HepG2 (cell line): ENCODE data around the gene CAPN7. TPM values are rescaled to one million over a fixed set of nuclear protein-coding genes. Genes with fewer than 3 reads are reported as not detected.

Experiments
- CENPT ChIP-seq: sonication (generic); formaldehyde crosslinking; IDR thresholded peaks from 2 replicates; pipeline ENCODE4 v1.8.0; 2022; ENCODE audit warnings: low read depth, mild to moderate bottlenecking, moderate library complexity, missing genetic modification reagents
- KLF15 ChIP-seq: sonication (generic); formaldehyde crosslinking; IDR thresholded peaks from 2 replicates; pipeline ENCODE4 v1.8.1; 2023; ENCODE audit warnings: borderline replicate concordance, mild to moderate bottlenecking, inconsistent platforms, missing genetic modification reagents, mixed read lengths
- MEIS2 ChIP-seq: sonication (generic); formaldehyde crosslinking; IDR thresholded peaks from 2 replicates; pipeline ENCODE4 v1.9.0; 2021; ENCODE audit warnings: mild to moderate bottlenecking, missing genetic modification reagents
- NFE2L2 ChIP-seq: fragments of 150-350 bp; IDR thresholded peaks from 2 replicates; pipeline ENCODE4 v1.6.1; 2014; ENCODE audit warnings: low read length
- SRSF4 ChIP-seq: fragments of 200-400 bp; formaldehyde crosslinking; IDR thresholded peaks from one replicate; pipeline ENCODE4 v1.6.1; 2018; ENCODE audit warnings: mild to moderate bottlenecking, low read depth, low read length, moderate library complexity; ENCODE audit not compliant: poor library complexity, severe bottlenecking
- ZBTB7B ChIP-seq: sonication (generic); formaldehyde crosslinking; IDR thresholded peaks from 2 replicates; pipeline ENCODE4 v1.4.0; 2020; ENCODE audit warnings: missing genetic modification reagents
- ZNF235 ChIP-seq: sonication (generic); formaldehyde crosslinking; IDR thresholded peaks from 2 replicates; pipeline ENCODE4 v1.8.1; 2023; ENCODE audit warnings: mild to moderate bottlenecking, missing genetic modification reagents, borderline replicate concordance
- ZNF607 ChIP-seq: sonication (generic); formaldehyde crosslinking; IDR thresholded peaks from 2 replicates; pipeline ENCODE4 v1.5.1; 2020; ENCODE audit warnings: missing genetic modification reagents, mild to moderate bottlenecking, borderline replicate concordance
- ZNF746 ChIP-seq: sonication (generic); formaldehyde crosslinking; IDR thresholded peaks from 2 replicates; pipeline ENCODE4 v1.8.0; 2022; ENCODE audit warnings: mild to moderate bottlenecking, missing genetic modification reagents
- polyA plus RNA-seq, 8 experiments: library from polyadenylated mRNA; depleted of rRNA in 3 of 8; stranded (reverse) in 7 of 8; unstranded in 1 of 8; fragments of >200 nt; fragmentation: Illumina TruSeq in 4 of 8; extraction: Trizol in 4 of 8; gene quantifications; 2 replicates each; pipeline versions ENCODE4 v1.2.1 to v1.2.3, GENCODE V29; 2011 to 2016; ENCODE audit warnings: low read depth in 4 of 8, missing spikeins in 1 of 8, mixed read lengths in 1 of 8; ENCODE audit not compliant: insufficient read depth in 1 of 8
- total RNA-seq, 5 experiments: library from RNA; depleted of rRNA; stranded (reverse); fragments of >200 nt; fragmentation: Illumina TruSeq; extraction: Trizol; gene quantifications; 2 replicates each; pipeline ENCODE4 v1.2.3, GENCODE V29; 2016; ENCODE audit warnings: low read depth in 1 of 5
- TF ChIP-seq, protein P1 (sequence below): sonication (generic); formaldehyde crosslinking; IDR thresholded peaks from 2 replicates; pipeline ENCODE4 v1.4.0; 2020; ENCODE audit warnings: missing genetic modification reagents, borderline replicate concordance
- TF ChIP-seq, protein P2 (sequence below): sonication (generic); formaldehyde crosslinking; IDR thresholded peaks from 2 replicates; pipeline ENCODE4 v1.4.0; 2020; ENCODE audit warnings: mild to moderate bottlenecking, missing genetic modification reagents
- TF ChIP-seq, protein P3 (sequence below): sonication (generic); formaldehyde crosslinking; IDR thresholded peaks from 2 replicates; pipeline ENCODE4 v1.4.0; 2020; ENCODE audit warnings: missing genetic modification reagents
- TF ChIP-seq, protein P4 (sequence below): sonication (generic); formaldehyde crosslinking; IDR thresholded peaks from 2 replicates; pipeline ENCODE4 v1.5.1; 2020; ENCODE audit warnings: mild to moderate bottlenecking, moderate library complexity, missing genetic modification reagents
- TF ChIP-seq, protein P5 (sequence below), 2 experiments: IDR thresholded peaks; 2 replicates each; pipeline ENCODE4 v1.6.1; 2011 to 2012; ENCODE audit warnings: low read length in 2 of 2, borderline replicate concordance in 1 of 2, low read depth in 1 of 2, mild to moderate bottlenecking in 1 of 2, moderate library complexity in 1 of 2

CAPN7 gene
- total and polyA plus RNA-seq, 2 of the 13 experiments (the other 11 are each of a cell fraction or from before 2014, with no cell fraction given): 16.7 to 36.8 TPM

DNA sequence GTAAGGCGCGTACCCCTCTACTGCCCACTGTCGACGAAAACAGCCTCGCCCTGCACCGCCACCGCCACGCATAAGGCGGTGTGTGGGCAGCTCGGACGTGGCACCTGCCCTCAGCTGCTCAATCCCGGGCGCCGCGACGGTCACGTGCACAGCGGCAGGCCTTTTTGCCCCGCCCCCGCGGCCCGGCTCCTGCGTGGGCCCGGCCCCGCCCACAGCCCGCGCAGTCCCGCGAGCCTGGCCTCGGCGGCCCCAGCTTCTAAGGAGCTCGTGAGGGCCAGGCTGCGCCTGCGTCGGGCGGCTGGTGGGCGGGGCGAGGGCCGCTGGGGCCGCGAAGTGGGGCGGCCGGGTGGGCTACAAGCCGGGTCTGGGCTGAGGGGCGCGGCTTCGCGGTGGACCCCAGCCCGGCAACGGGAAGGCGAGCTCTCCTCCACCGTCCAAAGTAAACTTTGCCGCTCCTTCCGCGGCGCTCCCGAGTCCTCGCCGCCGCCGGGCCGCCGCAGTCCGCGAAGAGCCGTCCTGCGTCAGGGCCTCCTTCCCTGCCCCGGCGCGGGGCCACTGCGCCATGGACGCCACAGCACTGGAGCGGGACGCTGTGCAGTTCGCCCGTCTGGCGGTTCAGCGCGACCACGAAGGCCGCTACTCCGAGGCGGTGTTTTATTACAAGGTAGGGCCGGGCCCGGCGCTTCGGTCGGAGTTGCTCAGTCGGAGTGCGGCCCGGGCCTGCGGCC lies at the start of gene CAPN7 (continued):
- TF ChIP-seq, protein P1, sequence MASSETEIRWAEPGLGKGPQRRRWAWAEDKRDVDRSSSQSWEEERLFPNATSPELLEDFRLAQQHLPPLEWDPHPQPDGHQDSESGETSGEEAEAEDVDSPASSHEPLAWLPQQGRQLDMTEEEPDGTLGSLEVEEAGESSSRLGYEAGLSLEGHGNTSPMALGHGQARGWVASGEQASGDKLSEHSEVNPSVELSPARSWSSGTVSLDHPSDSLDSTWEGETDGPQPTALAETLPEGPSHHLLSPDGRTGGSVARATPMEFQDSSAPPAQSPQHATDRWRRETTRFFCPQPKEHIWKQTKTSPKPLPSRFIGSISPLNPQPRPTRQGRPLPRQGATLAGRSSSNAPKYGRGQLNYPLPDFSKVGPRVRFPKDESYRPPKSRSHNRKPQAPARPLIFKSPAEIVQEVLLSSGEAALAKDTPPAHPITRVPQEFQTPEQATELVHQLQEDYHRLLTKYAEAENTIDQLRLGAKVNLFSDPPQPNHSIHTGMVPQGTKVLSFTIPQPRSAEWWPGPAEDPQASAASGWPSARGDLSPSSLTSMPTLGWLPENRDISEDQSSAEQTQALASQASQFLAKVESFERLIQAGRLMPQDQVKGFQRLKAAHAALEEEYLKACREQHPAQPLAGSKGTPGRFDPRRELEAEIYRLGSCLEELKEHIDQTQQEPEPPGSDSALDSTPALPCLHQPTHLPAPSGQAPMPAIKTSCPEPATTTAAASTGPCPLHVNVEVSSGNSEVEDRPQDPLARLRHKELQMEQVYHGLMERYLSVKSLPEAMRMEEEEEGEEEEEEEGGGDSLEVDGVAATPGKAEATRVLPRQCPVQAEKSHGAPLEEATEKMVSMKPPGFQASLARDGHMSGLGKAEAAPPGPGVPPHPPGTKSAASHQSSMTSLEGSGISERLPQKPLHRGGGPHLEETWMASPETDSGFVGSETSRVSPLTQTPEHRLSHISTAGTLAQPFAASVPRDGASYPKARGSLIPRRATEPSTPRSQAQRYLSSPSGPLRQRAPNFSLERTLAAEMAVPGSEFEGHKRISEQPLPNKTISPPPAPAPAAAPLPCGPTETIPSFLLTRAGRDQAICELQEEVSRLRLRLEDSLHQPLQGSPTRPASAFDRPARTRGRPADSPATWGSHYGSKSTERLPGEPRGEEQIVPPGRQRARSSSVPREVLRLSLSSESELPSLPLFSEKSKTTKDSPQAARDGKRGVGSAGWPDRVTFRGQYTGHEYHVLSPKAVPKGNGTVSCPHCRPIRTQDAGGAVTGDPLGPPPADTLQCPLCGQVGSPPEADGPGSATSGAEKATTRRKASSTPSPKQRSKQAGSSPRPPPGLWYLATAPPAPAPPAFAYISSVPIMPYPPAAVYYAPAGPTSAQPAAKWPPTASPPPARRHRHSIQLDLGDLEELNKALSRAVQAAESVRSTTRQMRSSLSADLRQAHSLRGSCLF (CRISPR knock-in tag): 0 out of 2 replicates have a peak, but pooled peaks have one; percentile 59
- TF ChIP-seq, protein P2, sequence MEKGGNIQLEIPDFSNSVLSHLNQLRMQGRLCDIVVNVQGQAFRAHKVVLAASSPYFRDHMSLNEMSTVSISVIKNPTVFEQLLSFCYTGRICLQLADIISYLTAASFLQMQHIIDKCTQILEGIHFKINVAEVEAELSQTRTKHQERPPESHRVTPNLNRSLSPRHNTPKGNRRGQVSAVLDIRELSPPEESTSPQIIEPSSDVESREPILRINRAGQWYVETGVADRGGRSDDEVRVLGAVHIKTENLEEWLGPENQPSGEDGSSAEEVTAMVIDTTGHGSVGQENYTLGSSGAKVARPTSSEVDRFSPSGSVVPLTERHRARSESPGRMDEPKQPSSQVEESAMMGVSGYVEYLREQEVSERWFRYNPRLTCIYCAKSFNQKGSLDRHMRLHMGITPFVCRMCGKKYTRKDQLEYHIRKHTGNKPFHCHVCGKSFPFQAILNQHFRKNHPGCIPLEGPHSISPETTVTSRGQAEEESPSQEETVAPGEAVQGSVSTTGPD (CRISPR knock-in tag): no peak
- TF ChIP-seq NFE2L2 (no peak), ZNF746 (peak; percentile 51; the same call in 1 of the 2 replicates), MEIS2 (CRISPR knock-in tag) (peak; percentile 24; the same call in 1 of the 2 replicates), ZBTB7B (CRISPR knock-in tag) (peak; percentile 85; the same call in 1 of the 2 replicates), ZNF235 (CRISPR knock-in tag) (peak; percentile 54; the same call in 1 of the 2 replicates), ZNF607 (CRISPR knock-in tag) (peak; percentile 71), CENPT (CRISPR knock-in tag) (no peak), SRSF4 (no peak), KLF15 (CRISPR knock-in tag) (no peak)
- TF ChIP-seq, protein P3, sequence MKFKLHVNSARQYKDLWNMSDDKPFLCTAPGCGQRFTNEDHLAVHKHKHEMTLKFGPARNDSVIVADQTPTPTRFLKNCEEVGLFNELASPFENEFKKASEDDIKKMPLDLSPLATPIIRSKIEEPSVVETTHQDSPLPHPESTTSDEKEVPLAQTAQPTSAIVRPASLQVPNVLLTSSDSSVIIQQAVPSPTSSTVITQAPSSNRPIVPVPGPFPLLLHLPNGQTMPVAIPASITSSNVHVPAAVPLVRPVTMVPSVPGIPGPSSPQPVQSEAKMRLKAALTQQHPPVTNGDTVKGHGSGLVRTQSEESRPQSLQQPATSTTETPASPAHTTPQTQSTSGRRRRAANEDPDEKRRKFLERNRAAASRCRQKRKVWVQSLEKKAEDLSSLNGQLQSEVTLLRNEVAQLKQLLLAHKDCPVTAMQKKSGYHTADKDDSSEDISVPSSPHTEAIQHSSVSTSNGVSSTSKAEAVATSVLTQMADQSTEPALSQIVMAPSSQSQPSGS: peak; percentile 44; the same call in 1 of the 2 replicates
- TF ChIP-seq, protein P4, sequence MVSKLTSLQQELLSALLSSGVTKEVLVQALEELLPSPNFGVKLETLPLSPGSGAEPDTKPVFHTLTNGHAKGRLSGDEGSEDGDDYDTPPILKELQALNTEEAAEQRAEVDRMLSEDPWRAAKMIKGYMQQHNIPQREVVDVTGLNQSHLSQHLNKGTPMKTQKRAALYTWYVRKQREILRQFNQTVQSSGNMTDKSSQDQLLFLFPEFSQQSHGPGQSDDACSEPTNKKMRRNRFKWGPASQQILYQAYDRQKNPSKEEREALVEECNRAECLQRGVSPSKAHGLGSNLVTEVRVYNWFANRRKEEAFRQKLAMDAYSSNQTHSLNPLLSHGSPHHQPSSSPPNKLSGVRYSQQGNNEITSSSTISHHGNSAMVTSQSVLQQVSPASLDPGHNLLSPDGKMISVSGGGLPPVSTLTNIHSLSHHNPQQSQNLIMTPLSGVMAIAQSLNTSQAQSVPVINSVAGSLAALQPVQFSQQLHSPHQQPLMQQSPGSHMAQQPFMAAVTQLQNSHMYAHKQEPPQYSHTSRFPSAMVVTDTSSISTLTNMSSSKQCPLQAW (CRISPR knock-in tag): peak; percentile 59; the same call in 1 of the 2 replicates
- TF ChIP-seq, protein P5, sequence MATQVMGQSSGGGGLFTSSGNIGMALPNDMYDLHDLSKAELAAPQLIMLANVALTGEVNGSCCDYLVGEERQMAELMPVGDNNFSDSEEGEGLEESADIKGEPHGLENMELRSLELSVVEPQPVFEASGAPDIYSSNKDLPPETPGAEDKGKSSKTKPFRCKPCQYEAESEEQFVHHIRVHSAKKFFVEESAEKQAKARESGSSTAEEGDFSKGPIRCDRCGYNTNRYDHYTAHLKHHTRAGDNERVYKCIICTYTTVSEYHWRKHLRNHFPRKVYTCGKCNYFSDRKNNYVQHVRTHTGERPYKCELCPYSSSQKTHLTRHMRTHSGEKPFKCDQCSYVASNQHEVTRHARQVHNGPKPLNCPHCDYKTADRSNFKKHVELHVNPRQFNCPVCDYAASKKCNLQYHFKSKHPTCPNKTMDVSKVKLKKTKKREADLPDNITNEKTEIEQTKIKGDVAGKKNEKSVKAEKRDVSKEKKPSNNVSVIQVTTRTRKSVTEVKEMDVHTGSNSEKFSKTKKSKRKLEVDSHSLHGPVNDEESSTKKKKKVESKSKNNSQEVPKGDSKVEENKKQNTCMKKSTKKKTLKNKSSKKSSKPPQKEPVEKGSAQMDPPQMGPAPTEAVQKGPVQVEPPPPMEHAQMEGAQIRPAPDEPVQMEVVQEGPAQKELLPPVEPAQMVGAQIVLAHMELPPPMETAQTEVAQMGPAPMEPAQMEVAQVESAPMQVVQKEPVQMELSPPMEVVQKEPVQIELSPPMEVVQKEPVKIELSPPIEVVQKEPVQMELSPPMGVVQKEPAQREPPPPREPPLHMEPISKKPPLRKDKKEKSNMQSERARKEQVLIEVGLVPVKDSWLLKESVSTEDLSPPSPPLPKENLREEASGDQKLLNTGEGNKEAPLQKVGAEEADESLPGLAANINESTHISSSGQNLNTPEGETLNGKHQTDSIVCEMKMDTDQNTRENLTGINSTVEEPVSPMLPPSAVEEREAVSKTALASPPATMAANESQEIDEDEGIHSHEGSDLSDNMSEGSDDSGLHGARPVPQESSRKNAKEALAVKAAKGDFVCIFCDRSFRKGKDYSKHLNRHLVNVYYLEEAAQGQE (IDR thresholded peaks at IDR 0.05; ENCODE audit: borderline replicate concordance in 1 of 2, low read depth in 1 of 2, low read length in 2 of 2): peak in 1 of 2 experiments; percentile 28; a peak in 1 of 4 replicates
